ENCODE measurements around the gene SHROOM4. TPM values are rescaled to one million over a fixed set of nuclear protein-coding genes. Genes with fewer than 3 reads are reported as not detected.

SHROOM4 gene
- total RNA-seq, 3 donors from 2014 or later, result 2.9 to 3.6 (median 3.2) TPM

DNA sequence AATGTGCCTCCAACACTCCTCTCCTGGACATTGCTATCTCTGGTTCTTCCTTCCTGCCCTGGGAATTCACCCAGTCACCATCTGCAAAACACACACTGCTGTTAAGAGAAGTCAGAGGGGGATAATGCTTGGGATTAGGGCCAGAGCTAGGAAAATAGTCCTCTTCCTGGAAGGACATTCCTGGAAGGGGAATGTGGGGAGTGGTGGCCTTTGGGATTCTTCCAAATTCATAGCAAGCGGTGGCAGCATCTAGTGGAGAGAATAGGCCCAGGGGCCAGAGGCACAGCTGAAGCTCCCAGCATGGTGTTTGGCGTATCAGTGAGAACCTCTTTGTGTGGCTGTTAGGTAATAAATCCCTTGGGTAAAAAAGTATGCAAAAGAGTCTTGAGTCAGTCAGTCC, 34.3 kb downstream of the SHROOM4 start:
- intact Hi-C loops (cut with DNase I, micrococcal nuclease), result loop anchor here in 1 of 2 donors (5.0 kb wide), 1 partner anchor 48 kb away; no protein-coding TSS in a partner anchor
- Histone ChIP-seq H3K9me3 (no peaks in the 10 kb centered on the region), H3K4me1 (ENCODE audit: low read depth) (no peaks in the 10 kb centered on the region), H3K4me3 (no peak overlapping the region), H3K36me3 (ENCODE audit: low read depth) (no peaks in the 10 kb centered on the region)
- no peak for ATAC-seq
- TF ChIP-seq, protein P1, sequence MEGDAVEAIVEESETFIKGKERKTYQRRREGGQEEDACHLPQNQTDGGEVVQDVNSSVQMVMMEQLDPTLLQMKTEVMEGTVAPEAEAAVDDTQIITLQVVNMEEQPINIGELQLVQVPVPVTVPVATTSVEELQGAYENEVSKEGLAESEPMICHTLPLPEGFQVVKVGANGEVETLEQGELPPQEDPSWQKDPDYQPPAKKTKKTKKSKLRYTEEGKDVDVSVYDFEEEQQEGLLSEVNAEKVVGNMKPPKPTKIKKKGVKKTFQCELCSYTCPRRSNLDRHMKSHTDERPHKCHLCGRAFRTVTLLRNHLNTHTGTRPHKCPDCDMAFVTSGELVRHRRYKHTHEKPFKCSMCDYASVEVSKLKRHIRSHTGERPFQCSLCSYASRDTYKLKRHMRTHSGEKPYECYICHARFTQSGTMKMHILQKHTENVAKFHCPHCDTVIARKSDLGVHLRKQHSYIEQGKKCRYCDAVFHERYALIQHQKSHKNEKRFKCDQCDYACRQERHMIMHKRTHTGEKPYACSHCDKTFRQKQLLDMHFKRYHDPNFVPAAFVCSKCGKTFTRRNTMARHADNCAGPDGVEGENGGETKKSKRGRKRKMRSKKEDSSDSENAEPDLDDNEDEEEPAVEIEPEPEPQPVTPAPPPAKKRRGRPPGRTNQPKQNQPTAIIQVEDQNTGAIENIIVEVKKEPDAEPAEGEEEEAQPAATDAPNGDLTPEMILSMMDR (IDR thresholded peaks at IDR 0.05), result no peak
- DNase-seq, result no peak

DNA sequence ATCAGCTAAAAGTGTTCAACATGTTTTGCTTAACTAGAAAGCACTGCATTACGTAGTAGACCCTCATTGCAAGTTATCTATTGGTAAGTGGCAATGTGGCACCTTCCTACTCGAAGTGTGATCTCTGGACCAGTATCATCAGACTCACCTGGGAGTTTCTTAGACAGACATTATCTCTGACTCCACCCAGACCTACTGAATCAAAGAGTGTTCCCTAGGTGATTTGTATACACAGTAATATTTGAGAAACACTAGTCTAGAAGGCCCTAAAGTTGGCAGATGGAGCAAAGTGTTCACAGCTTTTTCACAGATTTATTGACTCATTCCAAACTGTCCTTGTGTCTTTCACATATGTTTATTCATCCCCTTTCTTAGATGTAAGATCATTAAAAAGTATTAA, 35.7 kb downstream of the SHROOM4 start:
- TF ChIP-seq, protein P1 (IDR thresholded peaks at IDR 0.05), result no peak
- intact Hi-C loops (cut with DNase I, micrococcal nuclease), result loop anchor here in 1 of 2 donors (5.0 kb wide), 1 partner anchor 49 kb away; no protein-coding TSS in a partner anchor
- no peak overlapping the region for H3K4me3 ChIP-seq
- no peaks in the 10 kb centered on the region for H3K4me1 ChIP-seq (ENCODE audit: low read depth)
- DNase-seq (no peak), ATAC-seq (peak; percentile 72)
- H3K9me3 ChIP-seq, result no peaks in the 10 kb centered on the region
- H3K36me3 ChIP-seq (ENCODE audit: low read depth), result no peaks in the 10 kb centered on the region

DNA sequence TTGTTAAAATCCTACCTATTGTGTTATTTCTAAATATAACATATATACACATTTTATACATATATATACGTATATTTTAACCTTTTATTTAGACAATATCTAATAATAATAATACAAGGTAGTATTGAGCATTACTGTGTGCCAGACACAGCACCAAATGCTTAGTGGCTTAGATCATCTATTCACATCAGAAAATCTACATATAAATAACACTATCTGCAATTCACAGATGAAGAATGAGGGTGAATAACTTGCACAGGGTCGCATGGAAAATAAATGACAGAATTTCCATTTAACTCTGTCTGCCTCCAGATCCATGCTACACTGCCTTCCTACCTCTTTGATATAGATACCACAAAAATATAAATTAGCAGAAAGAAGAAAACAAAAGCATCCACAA, 37.7 kb downstream of the SHROOM4 start:
- TF ChIP-seq, protein P1 (IDR thresholded peaks at IDR 0.05), result no peak
- H3K9me3 ChIP-seq, result no peaks in the 10 kb centered on the region
- DNase-seq, result no peak
- H3K4me1 ChIP-seq (ENCODE audit: low read depth), result no peaks in the 10 kb centered on the region
- ATAC-seq, result no peak
- no peaks in the 10 kb centered on the region for H3K36me3 ChIP-seq (ENCODE audit: low read depth)
- no peak overlapping the region for H3K4me3 ChIP-seq
- intact Hi-C loops (cut with DNase I, micrococcal nuclease), result loop anchor here in 1 of 2 donors (5.0 kb wide), 1 partner anchor 51 kb away; no protein-coding TSS in a partner anchor

DNA sequence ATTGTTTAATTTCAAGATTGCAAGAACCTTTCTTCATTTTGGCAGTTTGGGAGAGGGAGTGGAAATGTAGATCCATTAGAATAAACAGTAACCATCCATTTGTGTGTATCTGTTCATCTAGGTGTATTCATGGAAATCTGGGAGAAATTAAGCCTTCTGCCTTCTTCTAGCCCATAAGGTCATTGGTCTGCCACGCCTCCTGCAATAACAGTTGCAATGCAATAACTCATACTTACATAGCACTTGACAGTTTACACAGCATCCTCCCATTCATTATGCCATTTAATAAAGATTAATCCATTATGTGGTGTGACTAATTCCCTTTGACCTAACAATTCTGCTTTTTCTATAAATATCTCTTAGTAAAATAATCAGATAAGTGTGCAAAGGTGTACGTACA, 42.6 kb downstream of the SHROOM4 start:
- Histone ChIP-seq H3K4me1 (ENCODE audit: low read depth) (no peaks in the 10 kb centered on the region), H3K36me3 (ENCODE audit: low read depth) (no peaks in the 10 kb centered on the region), H3K4me3 (no peak overlapping the region), H3K9me3 (no peaks in the 10 kb centered on the region)
- TF ChIP-seq, protein P1 (IDR thresholded peaks at IDR 0.05), result no peak
- peak in 1 of 3 donors; percentile 40 for DNase-seq
- intact Hi-C loops (cut with DNase I, micrococcal nuclease), result no loop called here
- ATAC-seq, result no peak

DNA sequence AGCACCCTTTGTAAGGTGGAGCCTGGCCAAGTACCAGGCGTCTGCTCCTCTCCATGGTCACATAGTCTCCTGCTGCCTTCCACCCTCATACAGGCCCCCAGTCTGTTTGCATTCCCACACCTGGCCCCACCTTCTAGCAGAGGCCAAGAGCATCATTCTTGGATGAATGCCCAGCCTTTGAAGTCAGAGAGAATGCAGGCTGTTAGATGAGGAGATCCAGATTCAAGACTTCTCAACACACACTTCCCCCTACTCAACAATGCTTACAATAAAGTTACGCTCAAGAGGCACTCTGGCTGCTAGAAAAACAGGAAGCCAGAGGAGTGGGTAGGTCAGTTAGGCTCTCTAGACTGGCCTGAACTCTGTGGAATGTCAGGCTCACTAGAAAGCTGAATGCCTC, 43.3 kb downstream of the SHROOM4 start:
- peak; percentile 51 to 77 (median 66) for DNase-seq
- Histone ChIP-seq H3K36me3 (ENCODE audit: low read depth) (no peaks in the 10 kb centered on the region), H3K9me3 (no peaks in the 10 kb centered on the region), H3K4me1 (ENCODE audit: low read depth) (no peaks in the 10 kb centered on the region), H3K4me3 (no peak overlapping the region)
- ATAC-seq, result peak; percentile 86
- TF ChIP-seq, protein P1 (IDR thresholded peaks at IDR 0.05), result no peak
- intact Hi-C loops (cut with DNase I, micrococcal nuclease), result no loop called here
